Adrenal gland (tissue), 5 donors: ENCODE results near the gene SECISBP2.

ENCODE experiments used
- CTCF ChIP-seq, 6 experiments: fragments of 450-650 bp in 4 of 6; fragments of 200-600 bp in 2 of 6; sonication (generic) in 1 of 6; IDR thresholded peaks; 1 replicate in 5 of 6; 2 replicates in 1 of 6; pipeline versions ENCODE4 v1.5.1 to v1.8.0; 2016 to 2021; ENCODE audit warnings: antibody characterized with exemption in 6 of 6, mild to moderate bottlenecking in 2 of 6, moderate library complexity in 1 of 6
- POLR2A ChIP-seq, 2 donors: fragments of 450-650 bp; IDR thresholded peaks; one replicate each; pipeline ENCODE4 v1.6.1; 2017; ENCODE audit warnings: antibody characterized with exemption in 2 of 2, mild to moderate bottlenecking in 2 of 2, moderate library complexity in 1 of 2
- donor health status: DM: no; HTN: no; CAD: no.

GRCh38 chr9:89384783-89385182, 66.5 kb downstream of the SECISBP2 start:
- TF ChIP-seq CTCF (IDR thresholded peaks at IDR 0.05) = no peak
- no peak for TF ChIP-seq POLR2A (IDR thresholded peaks at IDR 0.05)
